Central memory CD4-positive, alpha-beta T cell (primary cell): ENCODE results near the gene RPS17.

Experiments used
- DNase-seq: peaks from one replicate; pipeline ENCODE4 v3.0.0; 2022
- total RNA-seq, 3 experiments: gene quantifications; one replicate each; lab custom pipeline; 2026; lab: John Stamatoyannopoulos, UW

The RPS17 gene
- 17.5 to 61.5 (median 44.2) reads per million in 3 experiments for total RNA-seq

GRCh38 chr15:82540055-82540983 is at the start of gene RPS17:
Gene RPS17 (minus strand): TSS chr15:82540457. CDS start chr15:82540428, 29 bp downstream.
- DNase-seq, result peak; percentile 98

DNA sequence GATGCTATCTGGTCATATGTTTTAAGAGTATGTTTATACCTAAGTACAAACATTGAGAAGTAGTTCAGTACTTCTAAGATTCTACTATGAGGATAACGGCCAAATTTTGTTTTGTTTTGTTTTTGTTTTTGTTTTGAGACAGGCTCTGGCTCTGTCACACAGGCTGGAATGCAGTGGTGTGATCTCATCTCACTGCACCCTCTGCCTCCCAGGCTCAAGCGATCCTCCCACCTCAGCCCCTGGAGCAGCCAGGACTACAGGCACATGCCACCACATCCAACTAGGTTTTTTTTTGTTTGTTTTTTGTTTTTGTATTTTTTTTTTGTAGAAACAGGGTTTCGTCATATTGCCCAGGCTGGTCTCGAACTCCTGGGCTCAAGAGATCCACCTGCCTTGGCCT is 47.5 kb upstream of the RPS17 start:
- no peak for DNase-seq

DNA sequence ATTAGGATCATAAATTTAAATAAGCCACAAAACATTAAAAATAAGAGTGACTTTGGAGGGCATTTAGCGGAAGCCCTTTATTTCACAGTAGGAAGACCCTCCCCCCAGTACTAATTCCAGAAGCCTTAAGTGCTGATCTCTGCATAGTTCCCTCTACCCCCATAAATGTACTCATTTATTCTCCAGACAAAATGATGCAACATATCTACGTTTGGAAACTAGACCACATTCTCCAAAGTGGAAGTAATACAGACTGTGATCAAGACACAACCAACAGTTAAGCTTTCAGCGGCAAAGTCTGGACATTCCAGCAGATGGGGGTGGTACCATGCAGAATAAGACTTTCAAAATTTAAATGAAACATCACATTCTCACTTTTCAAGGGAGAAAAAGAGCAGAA is 44.8 kb upstream of the RPS17 start:
- DNase-seq, result no peak

DNA sequence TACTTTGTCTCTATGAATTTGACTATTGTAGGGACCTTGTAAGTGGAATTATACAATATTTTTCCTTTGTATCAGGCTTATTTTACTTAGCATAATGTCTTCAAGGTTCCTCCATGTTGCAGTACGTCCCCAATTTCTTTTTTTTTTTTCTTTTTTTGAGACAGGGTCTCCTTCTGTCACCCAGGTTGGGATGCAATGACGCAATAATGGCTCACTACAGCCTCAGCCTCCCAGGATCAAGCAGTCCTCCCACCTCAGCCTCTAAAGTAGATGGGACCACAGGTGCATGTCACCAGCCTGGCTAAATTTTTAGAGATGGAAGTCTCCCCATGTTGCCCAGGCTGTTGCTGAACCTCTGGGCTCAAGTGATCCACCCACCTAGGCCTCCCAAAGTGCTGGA is 40.5 kb upstream of the RPS17 start:
- DNase-seq, result no peak

- DNase-seq, result no peak
These were observed 35.1 kb upstream of the RPS17 start for GRCh38 chr15:82575335-82575734.

GRCh38 chr15:82572986-82573385 is 32.7 kb upstream of the RPS17 start:
- no peak for DNase-seq

- no peak for DNase-seq
These were observed 32.1 kb upstream of the RPS17 start for GRCh38 chr15:82572311-82572710.

GRCh38 chr15:82571722-82572222 is 31.5 kb upstream of the RPS17 start:
- no peak for DNase-seq

GRCh38 chr15:82570721-82571508 is 30.7 kb upstream of the RPS17 start:
- DNase-seq, result no peak

- no peak for DNase-seq
These were observed 29.6 kb upstream of the RPS17 start for GRCh38 chr15:82569834-82570233.

- no peak for DNase-seq
These were observed 28.7 kb upstream of the RPS17 start for GRCh38 chr15:82568986-82569385.

DNA sequence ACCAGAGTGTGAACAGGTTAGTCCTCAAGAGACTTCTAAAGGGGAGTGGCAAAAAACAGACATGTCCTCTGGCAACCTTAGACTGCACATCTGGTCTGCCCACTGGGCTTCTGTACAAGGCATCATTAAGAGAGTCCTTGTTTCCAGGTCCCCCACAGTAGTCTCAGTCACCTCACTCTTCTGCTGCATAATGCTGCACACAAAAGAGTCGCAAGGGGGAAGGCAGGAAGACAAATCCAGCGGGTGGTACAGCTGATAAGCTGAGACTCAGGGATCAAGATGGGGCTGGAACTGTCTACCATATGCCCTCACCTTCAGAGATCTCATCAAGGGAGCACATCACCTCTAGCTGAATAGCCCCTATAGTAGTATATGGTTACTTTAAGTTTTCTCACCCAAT is 27.4 kb upstream of the RPS17 start:
- DNase-seq, result no peak

GRCh38 chr15:82566690-82567089 is 26.4 kb upstream of the RPS17 start:
- no peak for DNase-seq

DNA sequence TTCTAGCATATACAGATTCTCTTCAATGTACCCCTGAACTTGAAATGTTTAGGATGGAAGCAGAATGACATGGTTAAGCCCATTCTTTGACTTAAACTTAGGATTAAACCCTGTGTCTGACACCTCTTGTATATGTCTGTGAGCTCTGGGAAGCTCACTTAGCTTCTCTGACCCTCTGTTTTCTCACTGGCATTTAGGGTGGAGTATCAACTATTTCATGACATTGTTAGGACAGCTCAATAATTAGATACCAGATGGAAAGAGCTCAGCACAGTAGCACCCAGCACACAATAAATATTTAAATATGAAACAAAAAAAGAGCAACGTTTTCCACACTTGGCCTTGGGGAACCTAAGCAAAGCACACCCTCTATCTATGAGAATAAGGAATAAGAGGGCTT is 18.2 kb upstream of the RPS17 start:
- no peak for DNase-seq

GRCh38 chr15:82556315-82557035 is 16.2 kb upstream of the RPS17 start:
- DNase-seq, result no peak

GRCh38 chr15:82554849-82555248 is 14.6 kb upstream of the RPS17 start:
- no peak for DNase-seq

DNA sequence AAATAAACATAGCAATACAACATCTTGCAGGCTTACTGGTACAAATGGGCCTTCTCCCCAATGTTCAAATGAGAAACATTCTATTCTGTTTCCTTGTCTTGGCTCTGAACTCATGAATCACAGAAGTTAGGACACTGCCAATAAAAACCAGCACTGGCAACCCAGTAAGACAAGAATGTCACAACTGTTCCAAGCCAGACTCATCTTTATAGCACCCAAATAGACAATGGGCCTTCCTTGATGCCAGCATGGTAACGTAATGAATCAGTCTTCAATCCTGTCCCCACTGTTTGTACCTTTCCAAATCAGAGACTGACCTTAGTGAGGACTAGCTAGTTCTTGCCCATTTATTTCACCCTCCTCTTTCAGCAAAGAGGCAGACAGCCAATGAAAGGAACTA is 14.1 kb upstream of the RPS17 start:
- DNase-seq, result no peak

DNA sequence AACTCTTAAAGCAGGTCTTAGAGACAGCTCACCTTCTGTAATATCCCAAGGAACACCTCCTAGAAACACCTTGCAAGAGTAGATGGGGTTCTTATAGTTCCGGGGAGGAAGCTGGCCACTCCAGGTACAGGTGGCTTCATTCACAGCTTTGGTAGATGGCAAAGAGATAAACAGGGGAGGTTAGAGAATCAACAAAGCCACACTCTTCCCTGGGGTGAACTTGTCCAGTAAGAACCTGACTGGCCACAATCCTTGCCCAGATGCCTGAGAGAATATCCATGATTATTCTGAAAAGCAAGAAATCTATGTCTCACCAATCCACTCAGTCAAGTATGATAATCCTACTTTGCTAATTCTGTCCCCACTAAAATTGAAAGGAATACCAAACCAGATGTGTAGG is 13.6 kb upstream of the RPS17 start:
- DNase-seq, result no peak

- no peak for DNase-seq
These were observed 12.6 kb upstream of the RPS17 start for GRCh38 chr15:82552861-82553260.

GRCh38 chr15:82551646-82552247 is 11.5 kb upstream of the RPS17 start:
- no peak for DNase-seq

DNA sequence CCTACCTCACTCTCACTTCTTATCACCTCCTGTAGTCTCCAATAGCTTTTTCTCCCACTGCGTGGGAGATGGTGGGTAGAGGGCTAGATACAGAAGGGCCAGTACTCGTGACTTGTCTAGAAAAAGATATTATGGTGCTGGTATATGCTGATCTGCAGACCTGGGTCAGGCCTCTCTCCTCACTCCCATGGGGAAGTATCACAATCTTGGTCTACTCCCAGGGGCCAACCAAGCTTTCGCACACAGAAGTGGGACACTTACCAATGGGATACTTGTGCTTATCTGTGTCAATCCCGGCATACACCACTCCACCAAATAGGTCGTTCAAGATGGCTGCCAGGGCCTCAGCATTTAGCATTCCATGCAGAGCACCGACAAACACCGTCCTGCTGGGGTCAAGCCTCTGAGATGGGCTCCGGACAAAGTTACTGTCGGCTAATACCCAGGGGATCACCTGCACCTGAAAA is 9.0 kb upstream of the RPS17 start:
- DNase-seq, result no peak

- no peak for DNase-seq
These were observed 8.4 kb upstream of the RPS17 start for GRCh38 chr15:82548700-82549099.
